ENCODE results near the gene PTPRJ.

- TF ChIP-seq, protein P1, sequence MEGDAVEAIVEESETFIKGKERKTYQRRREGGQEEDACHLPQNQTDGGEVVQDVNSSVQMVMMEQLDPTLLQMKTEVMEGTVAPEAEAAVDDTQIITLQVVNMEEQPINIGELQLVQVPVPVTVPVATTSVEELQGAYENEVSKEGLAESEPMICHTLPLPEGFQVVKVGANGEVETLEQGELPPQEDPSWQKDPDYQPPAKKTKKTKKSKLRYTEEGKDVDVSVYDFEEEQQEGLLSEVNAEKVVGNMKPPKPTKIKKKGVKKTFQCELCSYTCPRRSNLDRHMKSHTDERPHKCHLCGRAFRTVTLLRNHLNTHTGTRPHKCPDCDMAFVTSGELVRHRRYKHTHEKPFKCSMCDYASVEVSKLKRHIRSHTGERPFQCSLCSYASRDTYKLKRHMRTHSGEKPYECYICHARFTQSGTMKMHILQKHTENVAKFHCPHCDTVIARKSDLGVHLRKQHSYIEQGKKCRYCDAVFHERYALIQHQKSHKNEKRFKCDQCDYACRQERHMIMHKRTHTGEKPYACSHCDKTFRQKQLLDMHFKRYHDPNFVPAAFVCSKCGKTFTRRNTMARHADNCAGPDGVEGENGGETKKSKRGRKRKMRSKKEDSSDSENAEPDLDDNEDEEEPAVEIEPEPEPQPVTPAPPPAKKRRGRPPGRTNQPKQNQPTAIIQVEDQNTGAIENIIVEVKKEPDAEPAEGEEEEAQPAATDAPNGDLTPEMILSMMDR (IDR thresholded peaks at IDR 0.05; ENCODE audit: insufficient read depth, low read depth, low read length) = no peak
- no peak for TF ChIP-seq EZH2 (IDR thresholded peaks at IDR 0.05; ENCODE audit: insufficient read depth, low read length)
Observed at GRCh38 chr11:48051217-48051830, 71.0 kb downstream of the PTPRJ start.

Data from astrocyte (in vitro differentiated cells and primary cell).